Right atrium auricular region (tissue), 2 donors: ENCODE measurements around the gene GNAT3. TPM values are rescaled to one million over a fixed set of nuclear protein-coding genes. Genes with fewer than 3 reads are reported as not detected.

Source experiments
- DNase-seq: peaks from one replicate; pipeline ENCODE4 v3.0.0-alpha.2; 2019; ENCODE audit warnings: low spot score
- H3K27ac ChIP-seq, 2 donors: fragments of 200-600 bp; sonication (generic); 1 replicate in 1 of 2; 2 replicates in 1 of 2; pipeline ENCODE4 v1.5.1; 2016 to 2019
- H3K27me3 ChIP-seq, 2 donors: fragments of 200-600 bp; sonication (generic); one replicate each; pipeline versions ENCODE4 v1.5.1 to v1.6.0; 2017 to 2019
- H3K36me3 ChIP-seq: fragments of 200-600 bp; sonication (generic); one replicate; pipeline ENCODE4 v1.5.1; 2016
- H3K4me1 ChIP-seq, 2 donors: fragments of 200-600 bp; sonication (generic); one replicate each; pipeline versions ENCODE4 v1.5.1 to v1.6.0; 2017 to 2019
- H3K4me3 ChIP-seq, 2 donors: fragments of 200-600 bp; sonication (generic); 1 replicate in 1 of 2; 2 replicates in 1 of 2; pipeline ENCODE4 v1.5.1; 2017 to 2019; ENCODE audit warnings: mild to moderate bottlenecking in 1 of 2, moderate library complexity in 1 of 2
- H3K9me3 ChIP-seq, 2 donors: fragments of 200-600 bp; sonication (generic); one replicate each; pipeline ENCODE4 v1.5.1; 2019
- CTCF ChIP-seq, 2 donors: fragments of 200-600 bp; sonication (generic); IDR thresholded peaks; one replicate each; pipeline ENCODE4 v1.5.1; 2019; ENCODE audit warnings: antibody characterized with exemption in 2 of 2
- total RNA-seq, 2 donors: library from RNA; depleted of rRNA; stranded (reverse); fragments of >200 nt; gene quantifications; one replicate each; pipeline ENCODE4 v1.1.0, GENCODE V29; 2016

GNAT3 gene
- total RNA-seq, 2 donors from 2014 or later = not detected

DNA sequence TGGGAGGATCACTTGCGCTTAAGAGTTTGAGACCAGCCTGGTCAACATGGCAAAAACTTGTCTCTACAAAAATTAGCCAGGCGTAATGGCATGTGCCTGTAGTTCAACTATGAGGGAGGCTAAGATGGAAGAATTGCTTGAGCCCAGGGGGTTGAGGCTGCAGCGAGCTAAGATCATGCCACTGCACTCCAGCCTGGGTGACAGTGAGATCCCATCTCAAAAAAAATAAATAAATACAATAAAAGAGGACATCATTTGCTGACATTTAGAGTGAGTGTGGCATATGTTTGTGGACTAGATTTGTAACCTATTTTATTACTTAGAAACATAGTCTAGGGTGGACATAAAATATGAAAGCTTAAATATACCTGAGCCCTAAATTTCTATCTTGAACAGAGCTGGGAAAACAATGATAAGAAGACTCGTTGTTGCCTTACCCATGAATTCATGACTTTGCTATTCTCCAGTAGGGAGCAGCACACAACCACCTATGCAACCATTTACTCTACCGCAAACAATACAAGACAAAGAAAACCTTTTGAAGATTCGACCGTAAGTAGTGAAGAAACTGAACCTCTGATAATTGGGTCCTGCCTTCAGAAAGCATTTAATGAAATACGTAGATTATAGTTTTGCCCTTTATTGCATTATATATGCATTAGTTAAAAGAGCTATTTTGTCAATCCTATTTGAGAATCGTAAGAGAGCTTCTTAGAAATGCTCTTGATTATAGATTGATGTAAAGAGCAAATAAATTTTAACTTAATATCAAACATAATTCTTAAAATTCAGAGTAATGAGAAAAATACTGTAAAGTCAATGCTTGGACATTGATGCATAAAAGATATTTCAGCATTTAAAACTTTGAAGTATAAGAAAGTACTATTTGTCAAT is 83.5 kb downstream of the GNAT3 start:
- Histone ChIP-seq H3K27ac (no peak overlapping the region), H3K4me3 (no peak overlapping the region), H3K36me3 (no peaks in the 10 kb centered on the region), H3K4me1 (no peaks in the 10 kb centered on the region), H3K9me3 (no peaks in the 10 kb centered on the region), H3K27me3 (no peaks in the 10 kb centered on the region)
- DNase-seq = no peak
- TF ChIP-seq CTCF (IDR thresholded peaks at IDR 0.05) = peak; percentile 54 to 78

- Histone ChIP-seq H3K36me3 (no peaks in the 10 kb centered on the region), H3K27me3 (no peaks in the 10 kb centered on the region), H3K9me3 (no peaks in the 10 kb centered on the region), H3K4me1 (no peaks in the 10 kb centered on the region), H3K4me3 (no peak overlapping the region), H3K27ac (no peak overlapping the region)
- no peak for TF ChIP-seq CTCF (IDR thresholded peaks at IDR 0.05)
- DNase-seq = no peak
These were observed 84.6 kb downstream of the GNAT3 start for GRCh38 chr7:80427218-80427617.

- Histone ChIP-seq H3K27me3 (no peaks in the 10 kb centered on the region), H3K27ac (no peak overlapping the region), H3K4me1 (no peaks in the 10 kb centered on the region), H3K4me3 (no peak overlapping the region), H3K9me3 (no peaks in the 10 kb centered on the region), H3K36me3 (no peaks in the 10 kb centered on the region)
- no peak for TF ChIP-seq CTCF (IDR thresholded peaks at IDR 0.05)
- no peak for DNase-seq
These were observed 91.0 kb downstream of the GNAT3 start for GRCh38 chr7:80420876-80421275.

DNA sequence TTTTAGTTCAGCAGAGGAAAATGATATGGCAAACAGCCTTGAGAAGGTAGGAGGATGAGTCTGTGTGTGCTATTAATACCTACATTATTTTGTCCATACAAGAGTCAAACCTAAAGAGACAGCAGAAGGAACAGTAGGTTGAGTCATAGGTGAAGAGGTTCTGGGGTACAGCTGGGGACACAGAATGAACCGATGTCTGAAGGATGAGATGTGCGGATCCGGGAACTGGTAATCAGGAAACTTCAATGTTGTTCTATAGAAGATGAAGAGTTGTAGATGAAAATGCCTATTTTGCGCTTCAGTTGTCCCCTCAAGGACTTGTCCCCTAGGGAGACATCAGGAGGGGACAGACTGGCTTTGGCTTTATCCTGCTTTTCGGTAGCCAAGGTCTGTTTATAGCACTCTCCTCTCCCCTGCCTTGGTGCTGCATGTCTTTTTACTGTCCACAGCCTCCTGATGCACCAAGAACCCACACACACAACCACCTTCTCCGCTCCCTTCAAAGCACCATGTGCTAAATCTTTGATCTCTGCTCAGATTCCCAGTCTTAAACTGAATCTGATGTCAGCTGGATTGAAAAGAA is 94.6 kb downstream of the GNAT3 start:
- Histone ChIP-seq H3K4me1 (no peaks in the 10 kb centered on the region), H3K27ac (no peak overlapping the region), H3K4me3 (no peak overlapping the region), H3K9me3 (no peaks in the 10 kb centered on the region), H3K27me3 (no peaks in the 10 kb centered on the region), H3K36me3 (no peaks in the 10 kb centered on the region)
- DNase-seq = no peak
- TF ChIP-seq CTCF (IDR thresholded peaks at IDR 0.05) = no peak

DNA sequence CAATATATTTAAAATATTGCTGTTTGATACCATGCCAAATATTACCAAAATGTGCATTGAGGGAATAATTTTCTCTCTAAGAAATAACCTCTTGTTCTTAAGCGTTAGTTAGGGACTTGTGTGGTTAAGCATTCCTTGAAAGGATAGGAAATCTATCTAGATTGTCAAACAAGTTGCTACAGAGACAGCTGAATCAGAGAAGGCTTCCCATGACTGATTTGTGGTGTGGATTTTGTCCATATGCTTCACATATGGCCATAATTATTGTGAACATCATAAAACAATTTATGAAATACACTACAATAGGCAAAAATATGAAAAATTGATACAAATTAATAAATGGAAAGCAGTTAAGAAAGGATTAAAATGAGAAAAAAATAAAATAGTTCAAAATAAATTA is 96.3 kb downstream of the GNAT3 start:
- no peaks in the 10 kb centered on the region for H3K36me3 ChIP-seq
- H3K4me3 ChIP-seq = no peak overlapping the region
- H3K9me3 ChIP-seq = no peaks in the 10 kb centered on the region

More for the DNA sequence above, 96.3 kb downstream of the GNAT3 start:
- no peak for TF ChIP-seq CTCF (IDR thresholded peaks at IDR 0.05)
- no peaks in the 10 kb centered on the region for H3K27me3 ChIP-seq
- DNase-seq = no peak
- no peaks in the 10 kb centered on the region for H3K4me1 ChIP-seq
- H3K27ac ChIP-seq = no peak overlapping the region
